ENCODE data around the gene CTCF.
A peak's percentile ranks its signal among the peaks of the same experiment; 100 is the strongest.

The CTCF gene

DNA sequence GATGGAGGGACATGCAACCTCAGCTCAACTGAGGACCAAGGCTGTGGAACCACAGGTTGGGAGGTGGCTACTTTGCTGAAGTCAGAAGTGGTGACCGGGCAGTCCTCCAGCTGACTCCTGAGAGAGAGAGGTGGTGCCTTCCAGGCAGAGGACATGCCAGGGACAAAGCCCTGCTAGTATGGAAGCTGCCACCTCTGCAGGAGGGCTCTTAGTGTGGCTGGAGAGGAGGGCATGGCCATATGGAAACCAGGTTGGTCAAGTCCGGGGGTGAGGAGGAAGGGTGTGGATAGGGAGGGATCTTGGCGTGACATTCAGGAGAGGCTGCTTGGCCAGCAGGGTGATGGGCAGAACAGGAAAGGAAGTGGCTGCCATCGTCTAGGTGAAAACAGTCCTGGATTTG lies 110.0 kb downstream of the CTCF start:
- no peak for TF ChIP-seq NFIC (IDR thresholded peaks at IDR 0.05)
- no peak for TF ChIP-seq TCF12 (IDR thresholded peaks at IDR 0.05; ENCODE audit: low read depth)
- no peak for TF ChIP-seq RAD21 (IDR thresholded peaks at IDR 0.05; ENCODE audit: low read depth)
- no peak for TF ChIP-seq EGR1 (IDR thresholded peaks at IDR 0.05)
- TF ChIP-seq MAX (IDR thresholded peaks at IDR 0.05), result no peak
- no peak for TF ChIP-seq FOXM1 (IDR thresholded peaks at IDR 0.05; ENCODE audit: borderline replicate concordance, low read depth)

DNA sequence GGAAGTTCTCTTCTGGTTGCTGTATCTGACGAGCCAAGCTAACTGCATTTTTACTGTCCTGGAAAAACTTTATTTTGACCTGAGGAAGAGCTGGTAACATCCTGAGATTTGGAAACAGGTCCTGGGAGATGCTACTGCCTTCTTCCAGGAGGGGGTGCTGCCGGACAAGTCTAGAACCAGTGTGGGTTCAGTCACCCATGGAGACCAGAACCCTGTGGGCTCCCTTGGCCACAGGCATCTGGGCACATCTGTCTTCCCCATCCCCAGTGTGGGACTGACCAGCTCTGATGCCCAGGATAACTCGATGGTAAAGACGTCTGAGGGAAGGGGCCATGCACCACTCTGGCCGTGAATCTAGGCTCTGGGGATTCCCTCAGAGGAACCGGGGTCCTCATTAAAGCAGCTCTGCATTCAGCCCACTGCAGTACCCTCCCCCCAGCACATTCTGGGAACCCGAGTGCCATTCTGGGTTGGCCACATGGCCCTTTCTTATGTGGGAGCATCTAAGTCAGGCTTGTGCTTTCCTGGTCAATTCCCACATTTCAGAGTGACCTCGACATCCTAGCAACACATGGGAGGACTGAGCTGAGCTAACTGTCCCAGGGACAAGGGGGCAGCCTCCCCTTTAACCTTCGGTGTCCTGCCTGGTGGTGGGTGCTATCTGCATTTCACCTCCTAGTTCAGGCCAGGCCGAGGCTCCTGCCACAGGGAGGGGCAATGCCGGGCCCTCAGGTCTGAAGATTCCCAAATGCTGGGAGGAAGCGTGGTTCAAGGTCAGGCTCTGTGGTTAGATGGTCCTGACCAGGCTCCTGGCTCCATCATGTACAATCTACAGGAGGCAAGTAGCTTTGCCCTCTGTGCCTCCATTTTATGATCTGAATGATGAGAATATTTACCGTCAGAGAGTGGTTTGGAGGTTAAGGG lies 110.7 kb downstream of the CTCF start:
- no peak for TF ChIP-seq MAX (IDR thresholded peaks at IDR 0.05)
- peak; percentile 85 for TF ChIP-seq RAD21 (IDR thresholded peaks at IDR 0.05; ENCODE audit: low read depth)

- TF ChIP-seq MAX (IDR thresholded peaks at IDR 0.05), result no peak
- peak; percentile 86 for TF ChIP-seq NFIC (IDR thresholded peaks at IDR 0.05)
These were observed 111.6 kb downstream of the CTCF start for GRCh38 chr16:67673712-67674580.

- TF ChIP-seq, protein P1, sequence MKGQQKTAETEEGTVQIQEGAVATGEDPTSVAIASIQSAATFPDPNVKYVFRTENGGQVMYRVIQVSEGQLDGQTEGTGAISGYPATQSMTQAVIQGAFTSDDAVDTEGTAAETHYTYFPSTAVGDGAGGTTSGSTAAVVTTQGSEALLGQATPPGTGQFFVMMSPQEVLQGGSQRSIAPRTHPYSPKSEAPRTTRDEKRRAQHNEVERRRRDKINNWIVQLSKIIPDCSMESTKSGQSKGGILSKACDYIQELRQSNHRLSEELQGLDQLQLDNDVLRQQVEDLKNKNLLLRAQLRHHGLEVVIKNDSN (IDR thresholded peaks at IDR 0.05), result no peak
- no peak for TF ChIP-seq TCF12 (IDR thresholded peaks at IDR 0.05; ENCODE audit: low read depth)
- no peak for TF ChIP-seq YY1 (IDR thresholded peaks at IDR 0.05; ENCODE audit: low read depth)
- no peak for TF ChIP-seq RAD21 (IDR thresholded peaks at IDR 0.05; ENCODE audit: low read depth)
- no peak for TF ChIP-seq EGR1 (IDR thresholded peaks at IDR 0.05)
- TF ChIP-seq TEAD4 (IDR thresholded peaks at IDR 0.05), result no peak
- no peak for TF ChIP-seq TAF1 (IDR thresholded peaks at IDR 0.05; ENCODE audit: low read depth)
- TF ChIP-seq MAX (IDR thresholded peaks at IDR 0.05), result no peak
- no peak for TF ChIP-seq NFIC (IDR thresholded peaks at IDR 0.05)
- TF ChIP-seq, protein P2, sequence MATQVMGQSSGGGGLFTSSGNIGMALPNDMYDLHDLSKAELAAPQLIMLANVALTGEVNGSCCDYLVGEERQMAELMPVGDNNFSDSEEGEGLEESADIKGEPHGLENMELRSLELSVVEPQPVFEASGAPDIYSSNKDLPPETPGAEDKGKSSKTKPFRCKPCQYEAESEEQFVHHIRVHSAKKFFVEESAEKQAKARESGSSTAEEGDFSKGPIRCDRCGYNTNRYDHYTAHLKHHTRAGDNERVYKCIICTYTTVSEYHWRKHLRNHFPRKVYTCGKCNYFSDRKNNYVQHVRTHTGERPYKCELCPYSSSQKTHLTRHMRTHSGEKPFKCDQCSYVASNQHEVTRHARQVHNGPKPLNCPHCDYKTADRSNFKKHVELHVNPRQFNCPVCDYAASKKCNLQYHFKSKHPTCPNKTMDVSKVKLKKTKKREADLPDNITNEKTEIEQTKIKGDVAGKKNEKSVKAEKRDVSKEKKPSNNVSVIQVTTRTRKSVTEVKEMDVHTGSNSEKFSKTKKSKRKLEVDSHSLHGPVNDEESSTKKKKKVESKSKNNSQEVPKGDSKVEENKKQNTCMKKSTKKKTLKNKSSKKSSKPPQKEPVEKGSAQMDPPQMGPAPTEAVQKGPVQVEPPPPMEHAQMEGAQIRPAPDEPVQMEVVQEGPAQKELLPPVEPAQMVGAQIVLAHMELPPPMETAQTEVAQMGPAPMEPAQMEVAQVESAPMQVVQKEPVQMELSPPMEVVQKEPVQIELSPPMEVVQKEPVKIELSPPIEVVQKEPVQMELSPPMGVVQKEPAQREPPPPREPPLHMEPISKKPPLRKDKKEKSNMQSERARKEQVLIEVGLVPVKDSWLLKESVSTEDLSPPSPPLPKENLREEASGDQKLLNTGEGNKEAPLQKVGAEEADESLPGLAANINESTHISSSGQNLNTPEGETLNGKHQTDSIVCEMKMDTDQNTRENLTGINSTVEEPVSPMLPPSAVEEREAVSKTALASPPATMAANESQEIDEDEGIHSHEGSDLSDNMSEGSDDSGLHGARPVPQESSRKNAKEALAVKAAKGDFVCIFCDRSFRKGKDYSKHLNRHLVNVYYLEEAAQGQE (IDR thresholded peaks at IDR 0.05; ENCODE audit: low read depth), result no peak
- no peak for TF ChIP-seq FOXM1 (IDR thresholded peaks at IDR 0.05; ENCODE audit: borderline replicate concordance, low read depth)
These were observed 112.7 kb downstream of the CTCF start for GRCh38 chr16:67674851-67675578.

- TF ChIP-seq TCF12 (IDR thresholded peaks at IDR 0.05; ENCODE audit: low read depth) (no peak), FOXM1 (IDR thresholded peaks at IDR 0.05; ENCODE audit: borderline replicate concordance, low read depth) (no peak), MAX (IDR thresholded peaks at IDR 0.05) (no peak), TEAD4 (IDR thresholded peaks at IDR 0.05) (no peak), EGR1 (IDR thresholded peaks at IDR 0.05) (no peak), RAD21 (IDR thresholded peaks at IDR 0.05; ENCODE audit: low read depth) (no peak), CREB1 (IDR thresholded peaks at IDR 0.05; ENCODE audit: low read depth) (no peak), ZBTB7A (IDR thresholded peaks at IDR 0.05; ENCODE audit: low read depth) (no peak), NFIC (IDR thresholded peaks at IDR 0.05) (no peak), CEBPB (IDR thresholded peaks at IDR 0.05) (no peak), YY1 (IDR thresholded peaks at IDR 0.05; ENCODE audit: low read depth) (no peak), TAF1 (IDR thresholded peaks at IDR 0.05; ENCODE audit: low read depth) (no peak), EP300 (IDR thresholded peaks at IDR 0.05; ENCODE audit: borderline replicate concordance) (no peak)
- TF ChIP-seq, protein P2 (IDR thresholded peaks at IDR 0.05; ENCODE audit: low read depth), result no peak
- TF ChIP-seq, protein P1 (IDR thresholded peaks at IDR 0.05), result no peak
These were observed 113.2 kb downstream of the CTCF start for GRCh38 chr16:67675579-67675935.

Data from Ishikawa (cell line).